Neural progenitor cell (in vitro differentiated cells): ENCODE measurements around the gene MYL12A. TPM values are rescaled to one million over a fixed set of nuclear protein-coding genes. Genes with fewer than 3 reads are reported as not detected.

Experiments
- DNase-seq: peaks from one replicate; pipeline ENCODE4 v3.0.0-alpha.2; 2016; ENCODE audit warnings: low spot score
- H2AFZ ChIP-seq: fragments of 200-600 bp; sonication (generic); replicated peaks from 2 replicates; pipeline ENCODE4 v1.6.1; 2016; ENCODE audit warnings: antibody characterized with exemption
- H3F3A ChIP-seq: fragments of 200-600 bp; sonication (generic); 2 replicates; pipeline ENCODE4 v1.6.1; 2016; ENCODE audit warnings: antibody characterized with exemption, low read depth
- H3K27ac ChIP-seq: fragments of 200-600 bp; sonication (generic); 2 replicates; pipeline ENCODE4 v1.5.1; 2016; ENCODE audit warnings: mild to moderate bottlenecking
- H3K27me3 ChIP-seq: fragments of 200-600 bp; sonication (generic); 2 replicates; pipeline ENCODE4 v1.6.1; 2016; ENCODE audit warnings: mild to moderate bottlenecking, moderate library complexity
- H3K36me3 ChIP-seq: fragments of 200-600 bp; sonication (generic); 2 replicates; pipeline ENCODE4 v1.5.1; 2016
- H3K4me1 ChIP-seq: fragments of 200-600 bp; sonication (generic); 2 replicates; pipeline ENCODE4 v1.6.1; 2016; ENCODE audit warnings: mixed run types
- H3K4me2 ChIP-seq: fragments of 200-600 bp; sonication (generic); 2 replicates; pipeline ENCODE4 v1.6.1; 2016
- H3K4me3 ChIP-seq: fragments of 200-600 bp; sonication (generic); 2 replicates; pipeline ENCODE4 v1.5.1; 2016
- H3K79me2 ChIP-seq: fragments of 200-600 bp; sonication (generic); 2 replicates; pipeline ENCODE4 v1.6.1; 2016; ENCODE audit warnings: low read depth
- H3K9ac ChIP-seq: fragments of 200-600 bp; sonication (generic); 2 replicates; pipeline ENCODE4 v1.6.1; 2016
- H3K9me3 ChIP-seq: fragments of 200-600 bp; sonication (generic); 2 replicates; pipeline ENCODE4 v1.5.1; 2016; ENCODE audit warnings: low read depth
- H4K20me1 ChIP-seq: fragments of 200-600 bp; sonication (generic); 2 replicates; pipeline ENCODE4 v1.6.1; 2016; ENCODE audit warnings: low read depth
- H3K27ac Mint-ChIP-seq: 3 replicates; pipeline ENCODE4 v1.8.0; 2021; ENCODE audit warnings: mixed read lengths
- H3K27me3 Mint-ChIP-seq: 2 replicates; pipeline ENCODE4 v1.8.0; 2022; ENCODE audit warnings: low read depth, mild to moderate bottlenecking, inconsistent platforms, moderate library complexity, mixed read lengths; ENCODE audit not compliant: insufficient read depth
- H3K36me3 Mint-ChIP-seq: 3 replicates; pipeline ENCODE4 v1.8.0; 2021; ENCODE audit warnings: mixed read lengths
- H3K4me1 Mint-ChIP-seq: 3 replicates; pipeline ENCODE4 v1.8.0; 2021; ENCODE audit warnings: mixed read lengths
- H3K4me3 Mint-ChIP-seq: 3 replicates; pipeline ENCODE4 v1.8.0; 2021; ENCODE audit warnings: mild to moderate bottlenecking, moderate library complexity, mixed read lengths
- H3K9me3 Mint-ChIP-seq: 3 replicates; pipeline ENCODE4 v1.8.0; 2020; ENCODE audit warnings: mixed read lengths
- EZH2 ChIP-seq: fragments of 200-600 bp; sonication (generic); IDR thresholded peaks from 2 replicates; pipeline ENCODE4 v1.6.1; 2017; ENCODE audit warnings: antibody characterized with exemption, mild to moderate bottlenecking, moderate library complexity
- EZH2phosphoT487 ChIP-seq: fragments of 200-600 bp; sonication (generic); IDR thresholded peaks from 2 replicates; pipeline ENCODE4 v1.6.1; 2017; ENCODE audit warnings: antibody characterized with exemption
- total RNA-seq: library from RNA; depleted of rRNA; stranded (reverse); fragments of >200 nt; gene quantifications from 2 replicates; pipeline ENCODE4 v1.2.3, GENCODE V29; 2015; ENCODE audit warnings: low replicate concordance
- TF ChIP-seq, protein P1 (sequence below): fragments of 200-600 bp; sonication (generic); IDR thresholded peaks from 2 replicates; pipeline ENCODE4 v1.5.1; 2017; ENCODE audit warnings: antibody characterized with exemption, mild to moderate bottlenecking

Gene MYL12A
- total RNA-seq, 1 donor from 2014 or later, result 365 TPM

- Histone ChIP-seq H3K27ac (no peak overlapping the region), H3K9ac (no peak overlapping the region), H3K79me2 (peaks cover 93% of the 10 kb centered on the region), H3K4me2 (no peak overlapping the region), H2AFZ (no peak overlapping the region), H4K20me1 (peaks cover 65% of the 10 kb centered on the region), H3K4me3 (no peak overlapping the region), H3F3A (peaks cover 7% of the 10 kb centered on the region), H3K27me3 (no peaks in the 10 kb centered on the region), H3K9me3 (no peaks in the 10 kb centered on the region), H3K36me3 (no peaks in the 10 kb centered on the region), H3K4me1 (peaks cover 10% of the 10 kb centered on the region)
- TF ChIP-seq EZH2phosphoT487 (no peak), EZH2 (no peak)
- TF ChIP-seq, protein P1, sequence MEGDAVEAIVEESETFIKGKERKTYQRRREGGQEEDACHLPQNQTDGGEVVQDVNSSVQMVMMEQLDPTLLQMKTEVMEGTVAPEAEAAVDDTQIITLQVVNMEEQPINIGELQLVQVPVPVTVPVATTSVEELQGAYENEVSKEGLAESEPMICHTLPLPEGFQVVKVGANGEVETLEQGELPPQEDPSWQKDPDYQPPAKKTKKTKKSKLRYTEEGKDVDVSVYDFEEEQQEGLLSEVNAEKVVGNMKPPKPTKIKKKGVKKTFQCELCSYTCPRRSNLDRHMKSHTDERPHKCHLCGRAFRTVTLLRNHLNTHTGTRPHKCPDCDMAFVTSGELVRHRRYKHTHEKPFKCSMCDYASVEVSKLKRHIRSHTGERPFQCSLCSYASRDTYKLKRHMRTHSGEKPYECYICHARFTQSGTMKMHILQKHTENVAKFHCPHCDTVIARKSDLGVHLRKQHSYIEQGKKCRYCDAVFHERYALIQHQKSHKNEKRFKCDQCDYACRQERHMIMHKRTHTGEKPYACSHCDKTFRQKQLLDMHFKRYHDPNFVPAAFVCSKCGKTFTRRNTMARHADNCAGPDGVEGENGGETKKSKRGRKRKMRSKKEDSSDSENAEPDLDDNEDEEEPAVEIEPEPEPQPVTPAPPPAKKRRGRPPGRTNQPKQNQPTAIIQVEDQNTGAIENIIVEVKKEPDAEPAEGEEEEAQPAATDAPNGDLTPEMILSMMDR, result no peak
- Mint-ChIP-seq H3K27ac (no peak overlapping the region), H3K27me3 (no peaks in the 10 kb centered on the region), H3K4me3 (no peak overlapping the region), H3K4me1 (peaks cover 27% of the 10 kb centered on the region), H3K9me3 (no peaks in the 10 kb centered on the region), H3K36me3 (no peaks in the 10 kb centered on the region)
- no peak for DNase-seq
Observed at GRCh38 chr18:3266062-3266608, 18.5 kb downstream of the MYL12A start.

DNA sequence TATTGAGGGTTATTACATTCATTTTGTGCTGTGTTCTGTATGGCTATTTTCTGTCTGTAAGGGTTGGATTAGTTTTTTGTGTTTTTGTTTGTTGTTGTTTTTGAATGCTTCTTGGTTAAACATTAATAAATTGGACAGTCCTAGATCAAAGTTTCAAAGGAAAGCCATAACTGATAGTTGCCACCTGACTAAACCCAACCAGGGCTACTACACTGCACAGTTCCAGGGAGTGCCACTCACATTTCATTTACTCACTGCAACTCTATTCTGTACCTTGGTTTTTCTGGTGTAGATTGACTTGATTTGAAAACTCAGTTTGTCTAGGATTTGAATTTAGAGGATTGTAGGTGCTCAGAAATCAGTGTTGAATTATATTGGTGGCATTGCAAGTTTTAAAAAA is 20.7 kb downstream of the MYL12A start:
- H3K36me3 ChIP-seq, result no peaks in the 10 kb centered on the region
- Mint-ChIP-seq H3K9me3 (no peaks in the 10 kb centered on the region), H3K4me1 (peaks cover 19% of the 10 kb centered on the region), H3K27ac (no peak overlapping the region), H3K36me3 (peaks cover 1% of the 10 kb centered on the region), H3K4me3 (no peak overlapping the region), H3K27me3 (no peaks in the 10 kb centered on the region)
- peaks cover 6% of the 10 kb centered on the region for H3K4me1 ChIP-seq
- no peak overlapping the region for H3K4me2 ChIP-seq
- no peaks in the 10 kb centered on the region for H3K9me3 ChIP-seq
- no peak for DNase-seq
- H3F3A ChIP-seq, result no peaks in the 10 kb centered on the region
- peaks cover 100% of the 10 kb centered on the region for H3K79me2 ChIP-seq
- TF ChIP-seq EZH2 (no peak), EZH2phosphoT487 (no peak)
- no peaks in the 10 kb centered on the region for H3K27me3 ChIP-seq
- no peak overlapping the region for H2AFZ ChIP-seq
- no peak overlapping the region for H3K9ac ChIP-seq
- peaks cover 52% of the 10 kb centered on the region for H4K20me1 ChIP-seq
- no peak overlapping the region for H3K27ac ChIP-seq
- no peak overlapping the region for H3K4me3 ChIP-seq

DNA sequence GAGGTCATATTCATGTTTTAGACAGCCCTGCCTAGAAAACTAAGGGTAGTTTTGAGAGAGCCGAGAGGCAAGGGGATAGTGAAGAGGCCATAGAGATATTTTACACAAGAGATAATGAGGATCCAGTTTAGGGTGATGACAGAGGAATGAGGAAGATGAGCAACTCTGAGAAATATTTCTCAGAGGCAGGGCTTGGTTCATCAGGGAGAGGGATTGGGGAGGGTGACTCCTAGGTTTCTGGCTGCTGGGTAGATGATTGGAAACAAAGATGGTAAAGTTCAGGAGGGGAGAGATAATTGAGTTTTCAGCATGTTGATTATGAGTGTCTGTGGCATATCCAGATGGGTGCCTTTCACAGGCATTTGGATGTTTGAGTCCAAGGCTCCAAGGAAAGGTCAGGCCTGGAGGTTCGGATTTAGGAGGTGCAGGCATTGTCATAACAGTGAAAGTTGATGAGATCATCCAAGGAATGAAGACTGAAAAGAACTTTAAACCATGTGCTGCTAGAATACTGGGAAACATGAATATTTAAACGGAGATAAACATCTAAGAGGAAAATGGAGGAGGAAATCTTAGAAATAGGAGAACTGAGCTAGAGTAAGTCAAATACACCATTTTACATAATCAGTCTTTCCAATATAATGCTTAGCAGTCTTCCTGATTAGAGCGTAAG is 21.8 kb downstream of the MYL12A start:
- peaks cover 89% of the 10 kb centered on the region for H3K79me2 ChIP-seq
- no peaks in the 10 kb centered on the region for H3K27me3 Mint-ChIP-seq
- no peaks in the 10 kb centered on the region for H3K9me3 ChIP-seq
- H3K36me3 ChIP-seq, result no peaks in the 10 kb centered on the region
- H3F3A ChIP-seq, result no peaks in the 10 kb centered on the region
- H3K4me2 ChIP-seq, result no peak overlapping the region
- no peak overlapping the region for H2AFZ ChIP-seq
- no peak for DNase-seq
- H3K4me1 ChIP-seq, result no peaks in the 10 kb centered on the region
- no peak overlapping the region for H3K27ac ChIP-seq
- H3K4me3 Mint-ChIP-seq, result no peak overlapping the region
- no peaks in the 10 kb centered on the region for H3K9me3 Mint-ChIP-seq
- H3K27ac Mint-ChIP-seq, result no peak overlapping the region
- peaks cover 41% of the 10 kb centered on the region for H4K20me1 ChIP-seq
- peaks cover 1% of the 10 kb centered on the region for H3K36me3 Mint-ChIP-seq
- no peak overlapping the region for H3K9ac ChIP-seq
- no peaks in the 10 kb centered on the region for H3K27me3 ChIP-seq
- no peak overlapping the region for H3K4me3 ChIP-seq
- peaks cover 11% of the 10 kb centered on the region for H3K4me1 Mint-ChIP-seq
- TF ChIP-seq EZH2 (no peak), EZH2phosphoT487 (no peak)
- TF ChIP-seq, protein P1, result no peak

GRCh38 chr18:3269914-3270299 is 22.3 kb downstream of the MYL12A start:
- Histone ChIP-seq H3K4me1 (no peaks in the 10 kb centered on the region), H3K36me3 (peaks cover 3% of the 10 kb centered on the region), H3F3A (no peaks in the 10 kb centered on the region), H2AFZ (no peak overlapping the region), H3K4me3 (no peak overlapping the region), H3K9ac (no peak overlapping the region), H3K27ac (no peak overlapping the region), H3K4me2 (no peak overlapping the region), H3K9me3 (no peaks in the 10 kb centered on the region), H3K27me3 (no peaks in the 10 kb centered on the region), H3K79me2 (peaks cover 84% of the 10 kb centered on the region), H4K20me1 (peaks cover 37% of the 10 kb centered on the region)
- Mint-ChIP-seq H3K4me1 (peaks cover 7% of the 10 kb centered on the region), H3K36me3 (peaks cover 3% of the 10 kb centered on the region), H3K27ac (no peak overlapping the region), H3K27me3 (no peaks in the 10 kb centered on the region), H3K4me3 (no peak overlapping the region), H3K9me3 (no peaks in the 10 kb centered on the region)
- TF ChIP-seq, protein P1, result no peak
- TF ChIP-seq EZH2phosphoT487 (no peak), EZH2 (no peak)
- no peak for DNase-seq
